Panc1 (cell line): ENCODE data around the gene NPLOC4. TPM values are rescaled to one million over a fixed set of nuclear protein-coding genes. Genes with fewer than 3 reads are reported as not detected.

Experiments used
- ATAC-seq: fragments of 200-7000 bp; cut with Tn5 transposase; 2 replicates; pipeline ENCODE4 v1.9.1; 2020; ENCODE audit warnings: mild to moderate bottlenecking, moderate library complexity
- BruUV-seq: library from RNA; stranded (reverse); fragments of 400-500 nt; replicated peaks from 2 replicates; lab custom pipeline; 2021; lab: Mats Ljungman, UMichigan
- CTCF ChIA-PET: fragments of 300-600 bp; sonication (Branson Sonifier 250); formaldehyde crosslinking; loops from one replicate; lab custom pipeline; 2022; ENCODE audit warnings: antibody characterized with exemption; lab: Charles Lee
- POLR2A ChIA-PET: fragments of 300-600 bp; sonication (Branson Sonifier 250); formaldehyde crosslinking; loops from one replicate; lab custom pipeline; 2022; ENCODE audit warnings: antibody characterized with exemption; lab: Charles Lee
- DNase-seq: peaks from one replicate; pipeline ENCODE4 v3.0.0-alpha.2; 2010; ENCODE audit warnings: low read depth, low spot score
- H3K27ac ChIP-seq: 2 replicates; pipeline ENCODE4 v1.5.1; 2011; ENCODE audit warnings: mild to moderate bottlenecking, low read length, inconsistent platforms
- H3K27me3 ChIP-seq: fragments of 200-500 bp; sonication (Bioruptor generic); 2 replicates; pipeline ENCODE4 v1.6.0; 2014; ENCODE audit warnings: low read length, inconsistent platforms; ENCODE audit not compliant: control insufficient read depth, insufficient read depth
- H3K36me3 ChIP-seq: fragments of 200-500 bp; sonication (Bioruptor generic); 2 replicates; pipeline ENCODE4 v1.5.1; 2014; ENCODE audit warnings: inconsistent platforms, mild to moderate bottlenecking, low read length, moderate library complexity; ENCODE audit not compliant: control insufficient read depth, insufficient read depth
- H3K4me1 ChIP-seq: 2 replicates; pipeline ENCODE4 v1.5.1; 2011; ENCODE audit warnings: inconsistent platforms, mild to moderate bottlenecking, low read length, moderate library complexity; ENCODE audit not compliant: control insufficient read depth, insufficient read depth
- H3K4me3 ChIP-seq, 2 experiments: 2 replicates each; pipeline ENCODE4 v1.5.1; 2011 to 2012; ENCODE audit warnings: low read depth in 2 of 2, low read length in 2 of 2, mild to moderate bottlenecking in 2 of 2, inconsistent platforms in 1 of 2, moderate library complexity in 1 of 2
- H3K9me3 ChIP-seq: fragments of 200-500 bp; sonication (Bioruptor generic); 2 replicates; pipeline ENCODE4 v1.5.1; 2014; ENCODE audit warnings: low read depth, mild to moderate bottlenecking, inconsistent platforms, low read length, moderate library complexity; ENCODE audit not compliant: control insufficient read depth, insufficient read depth
- POLR2AphosphoS5 ChIP-seq: IDR thresholded peaks from 2 replicates; pipeline ENCODE4 v1.6.1; 2012; ENCODE audit warnings: mild to moderate bottlenecking, low read depth, low read length, moderate library complexity
- REST ChIP-seq, 2 experiments: IDR thresholded peaks; 2 replicates each; pipeline ENCODE4 v1.6.1; 2011 to 2012; ENCODE audit warnings: low read depth in 2 of 2, control low read depth in 1 of 2, low read length in 1 of 2, mild to moderate bottlenecking in 1 of 2, moderate library complexity in 1 of 2; ENCODE audit not compliant: insufficient read depth in 1 of 2
- SIN3A ChIP-seq: IDR thresholded peaks from 2 replicates; pipeline ENCODE4 v1.6.1; 2012; ENCODE audit warnings: low read depth, mild to moderate bottlenecking, low read length, moderate library complexity, borderline replicate concordance; ENCODE audit not compliant: insufficient read depth
- TCF7L2 ChIP-seq: IDR thresholded peaks from 2 replicates; pipeline ENCODE4 v1.6.1; 2011; ENCODE audit warnings: mild to moderate bottlenecking, low read depth, low read length, inconsistent platforms
- in situ Hi-C: cut with HindIII; loops from 2 replicates; pipeline ENCODE4 v1.10.0; 2016; ENCODE audit warnings: low sequenced_read_pairs, low pct_unique_long_range_greater_than_20kb
- intact Hi-C: fragments of 100-400 bp; cut with micrococcal nuclease; formaldehyde crosslinking; loops from one replicate; pipeline ENCODE4 v1.10.0; 2022; ENCODE audit not compliant: unreplicated experiment
- total RNA-seq: library from RNA; stranded (reverse); gene quantifications from one replicate; pipeline ENCODE4 v1.2.1, GENCODE V29; 2021; ENCODE audit not compliant: unreplicated experiment
- TF ChIP-seq, protein P1 (sequence below): fragments of 450-650 bp; IDR thresholded peaks from 2 replicates; pipeline ENCODE4 v1.5.1; 2017; ENCODE audit warnings: mild to moderate bottlenecking

NPLOC4 gene
- total RNA-seq, 1 experiment from 2014 or later = 246 TPM

- Histone ChIP-seq H3K4me3 (no peak overlapping the region), H3K36me3 (peaks cover 10% of the 10 kb centered on the region), H3K4me1 (peaks cover 94% of the 10 kb centered on the region), H3K27ac (peak overlapping the region; percentile 100), H3K27me3 (no peaks in the 10 kb centered on the region), H3K9me3 (no peaks in the 10 kb centered on the region)
- ChIA-PET CTCF (no interaction called here), POLR2A (no interaction called here)
- intact Hi-C loops (no loop called here), in situ Hi-C loops (no loop called here)
- TF ChIP-seq REST (IDR thresholded peaks at IDR 0.05; ENCODE audit: insufficient read depth in 1 of 2, low read depth in 2 of 2, low read length in 1 of 2) (no peak), TCF7L2 (no peak), SIN3A (no peak), POLR2AphosphoS5 (no peak)
- TF ChIP-seq, protein P1, sequence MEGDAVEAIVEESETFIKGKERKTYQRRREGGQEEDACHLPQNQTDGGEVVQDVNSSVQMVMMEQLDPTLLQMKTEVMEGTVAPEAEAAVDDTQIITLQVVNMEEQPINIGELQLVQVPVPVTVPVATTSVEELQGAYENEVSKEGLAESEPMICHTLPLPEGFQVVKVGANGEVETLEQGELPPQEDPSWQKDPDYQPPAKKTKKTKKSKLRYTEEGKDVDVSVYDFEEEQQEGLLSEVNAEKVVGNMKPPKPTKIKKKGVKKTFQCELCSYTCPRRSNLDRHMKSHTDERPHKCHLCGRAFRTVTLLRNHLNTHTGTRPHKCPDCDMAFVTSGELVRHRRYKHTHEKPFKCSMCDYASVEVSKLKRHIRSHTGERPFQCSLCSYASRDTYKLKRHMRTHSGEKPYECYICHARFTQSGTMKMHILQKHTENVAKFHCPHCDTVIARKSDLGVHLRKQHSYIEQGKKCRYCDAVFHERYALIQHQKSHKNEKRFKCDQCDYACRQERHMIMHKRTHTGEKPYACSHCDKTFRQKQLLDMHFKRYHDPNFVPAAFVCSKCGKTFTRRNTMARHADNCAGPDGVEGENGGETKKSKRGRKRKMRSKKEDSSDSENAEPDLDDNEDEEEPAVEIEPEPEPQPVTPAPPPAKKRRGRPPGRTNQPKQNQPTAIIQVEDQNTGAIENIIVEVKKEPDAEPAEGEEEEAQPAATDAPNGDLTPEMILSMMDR = no peak
- BruUV-seq = no TSS peak
- ATAC-seq (no peak; the same call in 1 of the 2 replicates), DNase-seq (no peak)
Measured at GRCh38 chr17:81561494-81561885, 75.4 kb downstream of the NPLOC4 start.

DNA sequence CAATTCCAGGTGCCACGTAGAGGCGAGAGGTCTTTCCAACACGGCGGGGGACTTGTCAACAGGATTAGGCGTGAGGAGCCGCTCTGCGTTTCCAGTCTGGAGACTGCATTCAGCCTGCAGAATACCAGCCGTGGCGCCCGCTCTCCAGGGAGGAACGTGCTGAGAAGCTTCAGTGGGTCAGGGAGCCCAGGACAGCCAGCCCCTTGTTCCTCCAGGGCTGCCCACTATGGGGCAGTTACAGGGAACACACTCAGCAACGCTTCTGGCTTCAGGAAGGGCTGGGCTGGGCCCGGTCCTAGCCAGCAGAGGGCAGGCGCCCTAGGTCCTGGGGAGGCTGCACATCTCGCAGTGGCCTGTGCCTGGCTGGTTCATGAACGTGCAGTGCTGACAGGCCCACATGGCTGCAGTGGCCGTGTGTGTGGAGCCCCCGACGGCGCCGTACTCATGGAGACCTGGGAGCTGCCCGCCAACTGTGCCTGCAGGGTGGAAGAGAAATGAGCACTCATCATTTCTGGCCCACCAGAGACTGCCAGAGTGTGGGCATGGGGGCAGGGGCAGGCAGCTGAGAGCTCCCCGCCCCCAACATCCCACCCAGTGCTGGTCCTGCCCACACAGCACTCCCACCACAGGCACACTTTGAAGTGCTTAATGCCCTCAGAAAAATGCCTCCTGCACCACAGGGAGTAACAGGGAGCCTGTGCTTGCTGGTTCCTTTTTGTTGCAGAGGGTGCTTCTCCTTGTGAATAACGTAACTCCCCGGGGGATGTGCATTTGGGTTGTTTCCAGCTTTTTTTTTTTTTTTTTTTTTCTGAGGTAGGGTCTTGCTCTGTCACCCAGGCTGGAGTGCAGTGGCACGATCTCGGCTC is 77.7 kb downstream of the NPLOC4 start:
- Histone ChIP-seq H3K27me3 (no peaks in the 10 kb centered on the region), H3K4me3 (no peak overlapping the region), H3K4me1 (peaks cover 88% of the 10 kb centered on the region), H3K36me3 (peaks cover 2% of the 10 kb centered on the region), H3K27ac (peak overlapping the region; percentile 100), H3K9me3 (no peaks in the 10 kb centered on the region)
- intact Hi-C loops (loop anchor here (5.0 kb wide), 1 partner anchor 43 kb away; no protein-coding TSS in a partner anchor), in situ Hi-C loops (no loop called here)
- ATAC-seq (peak; percentile 80), DNase-seq (no peak)
- peak; percentile 79 for TF ChIP-seq TCF7L2
- peak; percentile 62; the same call in 1 of the 2 replicates for TF ChIP-seq POLR2AphosphoS5
- TF ChIP-seq, protein P1 = no peak; the same call in 1 of the 2 replicates
- TF ChIP-seq REST (IDR thresholded peaks at IDR 0.05; ENCODE audit: insufficient read depth in 1 of 2, low read depth in 2 of 2, low read length in 1 of 2) = no peak; a peak in 1 of 4 replicates
- TF ChIP-seq SIN3A = peak; percentile 64; the same call in 1 of the 2 replicates
- POLR2A ChIA-PET = interaction anchor here (0.6 to 0.7 kb wide), 2 partner anchors 9 to 16 kb away, joined by 3 to 6 read pairs; no protein-coding TSS in a partner anchor
- CTCF ChIA-PET = interaction anchor here (0.7 to 1.2 kb wide), 3 partner anchors 9 to 20 kb away, joined by 3 to 4 read pairs (median 4); no protein-coding TSS in a partner anchor
- BruUV-seq = no TSS peak
